GOT3 (cell line): ENCODE results near the gene MLF2.

Experiments
- DNase-seq: peaks from one replicate; lab custom pipeline; 2025; ENCODE audit warnings: mixed read lengths; lab: John Stamatoyannopoulos, UW

The MLF2 gene

GRCh38 chr12:6778217-6778573 lies 25.3 kb upstream of the MLF2 start:
- no peak for DNase-seq

GRCh38 chr12:6777386-6777785 lies 24.4 kb upstream of the MLF2 start:
- DNase-seq: no peak

GRCh38 chr12:6775185-6776174 lies 22.5 kb upstream of the MLF2 start:
- no peak for DNase-seq

- no peak for DNase-seq
Measured at GRCh38 chr12:6774499-6775062, 21.6 kb upstream of the MLF2 start.

GRCh38 chr12:6773590-6774351 lies 20.8 kb upstream of the MLF2 start:
- DNase-seq: no peak

GRCh38 chr12:6772726-6773589 lies 20.0 kb upstream of the MLF2 start:
- no peak for DNase-seq

- no peak for DNase-seq
Measured at GRCh38 chr12:6772331-6772695, 19.4 kb upstream of the MLF2 start, which contains the start of gene LAG3. Gene LAG3 (plus strand): TSS chr12:6772520. CDS start chr12:6772853, 333 bp downstream.

- DNase-seq: no peak
Measured at GRCh38 chr12:6771509-6772330, 18.8 kb upstream of the MLF2 start.

GRCh38 chr12:6771091-6771495 lies 18.2 kb upstream of the MLF2 start:
- no peak for DNase-seq

GRCh38 chr12:6770600-6770999 lies 17.7 kb upstream of the MLF2 start:
- DNase-seq: no peak

GRCh38 chr12:6770094-6770493 lies 17.2 kb upstream of the MLF2 start:
- DNase-seq: no peak

- DNase-seq: no peak
Measured at GRCh38 chr12:6769666-6770065, 16.7 kb upstream of the MLF2 start.

GRCh38 chr12:6768990-6769389 lies 16.0 kb upstream of the MLF2 start:
- DNase-seq: no peak

GRCh38 chr12:6768437-6768914 lies 15.5 kb upstream of the MLF2 start:
- DNase-seq: no peak

- no peak for DNase-seq
Measured at GRCh38 chr12:6767353-6768319, 14.7 kb upstream of the MLF2 start.

- DNase-seq: no peak
Measured at GRCh38 chr12:6766651-6767349, 13.9 kb upstream of the MLF2 start.

- DNase-seq: peak; percentile 25
Measured at GRCh38 chr12:6765634-6766581, 13.0 kb upstream of the MLF2 start, which contains the start of gene PTMS. Gene PTMS (plus strand): TSS chr12:6766363. CDS start chr12:6766706, 343 bp downstream.
